GM10847 (cell line): ENCODE data around the gene CLIP2.

Experiments used
- POLR2A ChIP-seq: IDR thresholded peaks from 2 replicates; pipeline ENCODE4 v1.6.1; 2011; ENCODE audit not compliant: insufficient read length; ENCODE audit errors: extremely low read depth

CLIP2 gene

DNA sequence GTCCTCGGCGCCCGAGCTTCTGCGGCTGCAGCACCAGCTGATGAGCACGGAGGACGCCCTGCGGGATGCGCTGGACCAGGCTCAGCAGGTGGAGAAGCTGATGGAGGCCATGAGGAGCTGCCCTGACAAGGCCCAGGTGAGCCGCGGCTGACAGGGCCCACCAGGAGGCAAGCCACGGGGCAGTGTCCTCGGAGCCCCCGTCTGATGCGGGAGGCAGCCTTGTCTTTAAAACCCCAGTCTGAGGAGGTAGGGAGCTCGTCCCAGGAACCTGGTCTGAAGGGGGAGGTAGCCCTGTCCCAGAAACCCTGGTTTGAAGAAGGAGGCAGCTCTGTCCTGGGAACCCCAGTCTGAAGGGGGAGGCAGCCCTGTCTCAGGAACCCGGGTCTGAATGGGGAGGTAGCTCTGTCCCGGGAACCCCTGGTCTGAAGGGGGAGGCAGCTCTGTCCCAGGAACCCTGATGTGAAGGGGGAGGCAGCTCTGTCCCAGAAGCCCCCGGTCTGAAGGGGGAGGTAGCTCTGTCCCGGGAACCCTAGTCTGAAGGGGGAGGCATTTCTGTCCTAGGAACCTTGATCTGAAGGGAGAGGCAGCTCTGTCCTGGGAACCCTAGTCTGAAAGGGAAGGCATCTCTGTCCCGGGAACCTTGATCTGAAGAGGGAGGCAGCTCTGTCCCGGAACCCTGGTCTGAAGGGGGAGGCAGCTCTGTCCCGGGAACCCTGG is 111.4 kb downstream of the CLIP2 start:
- TF ChIP-seq POLR2A, result no peak

DNA sequence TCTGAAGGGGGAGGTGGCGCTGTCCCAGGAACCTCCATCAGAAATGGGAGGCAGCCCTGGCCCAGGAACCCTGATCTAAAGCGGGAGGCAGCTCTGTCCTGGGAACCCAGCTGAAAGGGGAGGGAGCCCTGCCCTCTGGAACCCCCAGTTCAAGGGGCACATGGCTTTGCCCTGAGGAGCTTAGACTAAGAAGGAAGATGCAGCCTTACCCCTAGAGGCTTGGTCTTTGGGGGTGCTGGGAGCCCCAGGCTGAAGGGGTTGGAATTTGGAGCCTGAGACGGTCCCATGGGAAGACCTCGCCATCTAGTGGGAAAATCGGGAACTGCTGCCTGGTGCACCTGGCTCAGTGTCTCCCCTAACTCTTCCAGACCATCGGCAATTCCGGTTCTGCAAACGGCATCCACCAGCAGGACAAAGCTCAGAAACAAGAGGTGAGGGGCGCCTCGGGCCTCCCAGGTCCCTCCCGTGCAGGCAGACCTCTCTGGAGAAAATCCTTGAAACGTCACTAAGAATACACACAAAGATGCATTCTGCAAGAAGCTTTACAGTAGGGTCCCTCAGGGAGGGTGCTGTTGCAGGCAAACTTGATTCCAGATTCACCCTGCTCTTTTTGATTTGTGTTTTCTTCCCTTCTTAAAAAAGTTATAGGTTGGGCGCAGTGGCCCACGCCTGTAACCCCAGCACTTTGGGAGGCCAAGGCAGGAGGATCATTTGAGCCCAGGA is 112.1 kb downstream of the CLIP2 start:
- TF ChIP-seq POLR2A, result no peak

DNA sequence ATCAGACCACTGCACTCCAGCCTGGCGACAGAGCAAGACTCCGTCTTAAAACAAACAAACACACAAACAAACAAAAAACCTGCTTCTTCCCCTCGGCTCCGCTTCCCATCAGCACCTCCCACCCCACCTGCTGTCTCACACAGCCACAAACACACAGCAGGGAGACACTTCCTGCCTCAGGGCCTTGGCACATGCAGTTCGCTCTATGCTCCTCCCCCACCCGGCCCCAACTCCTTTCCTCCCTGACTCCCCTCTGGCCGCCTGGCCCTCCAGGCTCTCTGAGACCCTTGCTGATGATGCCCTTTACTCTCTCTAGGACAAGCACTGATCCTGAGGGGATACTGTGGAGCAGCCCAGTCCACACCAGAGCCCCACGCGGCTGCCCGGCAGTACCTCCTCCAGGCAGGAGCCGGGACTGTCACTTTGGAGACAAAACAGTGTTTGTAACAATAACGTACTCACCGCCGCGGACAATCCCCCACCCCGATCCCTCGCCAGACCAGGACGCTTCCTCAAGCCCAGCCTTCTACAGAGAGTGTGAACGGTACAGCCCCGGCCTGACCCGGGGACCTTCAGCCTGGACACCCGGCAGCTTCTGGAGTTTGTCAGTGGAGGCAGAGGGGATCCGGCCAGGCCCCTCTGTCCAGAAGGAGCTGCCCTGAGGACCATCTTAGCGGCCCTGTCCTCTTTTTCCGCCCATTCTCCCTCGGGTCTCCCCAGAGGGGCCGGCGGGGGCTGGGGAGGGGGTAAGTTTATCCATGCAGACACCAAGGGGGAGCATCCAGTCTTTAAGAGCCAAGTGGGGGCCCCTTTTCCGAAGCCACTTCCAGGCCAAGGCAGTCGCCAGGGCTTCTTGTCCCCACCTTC is 114.5 kb downstream of the CLIP2 start:
- TF ChIP-seq POLR2A, result no peak

DNA sequence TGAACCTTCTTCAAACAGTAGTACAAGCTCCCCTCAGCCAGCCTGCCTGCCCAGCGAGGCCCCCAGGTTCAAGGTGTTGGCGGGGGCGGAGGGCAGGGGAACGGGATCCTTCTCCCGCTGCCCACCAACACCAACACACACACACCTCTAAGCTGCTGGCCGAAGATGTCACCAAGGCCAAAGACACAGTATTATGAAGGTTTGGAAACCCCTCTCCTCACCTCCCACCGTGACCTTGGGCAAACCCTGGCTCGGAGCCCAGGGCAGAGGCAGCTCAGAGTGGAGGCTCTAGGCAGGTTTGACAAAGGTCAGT is 115.1 kb downstream of the CLIP2 start:
- no peak for TF ChIP-seq POLR2A

DNA sequence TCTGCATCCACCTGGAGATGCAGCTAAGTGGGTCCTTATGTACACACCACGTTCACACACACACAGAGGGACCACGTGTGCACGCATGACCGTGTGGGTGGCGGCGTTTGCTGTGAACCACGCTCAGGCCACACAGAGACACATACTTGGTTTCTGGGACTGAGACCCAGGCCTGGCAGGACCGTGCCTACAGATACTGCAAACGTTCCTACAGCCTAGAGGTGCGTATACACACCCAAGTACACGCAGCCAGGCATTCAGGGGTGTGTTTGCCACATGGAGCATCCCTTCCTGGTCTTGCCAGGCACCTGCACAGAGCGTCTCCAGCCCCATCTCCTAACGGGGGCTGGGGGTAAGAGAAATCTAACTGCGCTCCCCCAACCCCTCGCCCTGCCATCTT is 115.5 kb downstream of the CLIP2 start:
- TF ChIP-seq POLR2A, result no peak

DNA sequence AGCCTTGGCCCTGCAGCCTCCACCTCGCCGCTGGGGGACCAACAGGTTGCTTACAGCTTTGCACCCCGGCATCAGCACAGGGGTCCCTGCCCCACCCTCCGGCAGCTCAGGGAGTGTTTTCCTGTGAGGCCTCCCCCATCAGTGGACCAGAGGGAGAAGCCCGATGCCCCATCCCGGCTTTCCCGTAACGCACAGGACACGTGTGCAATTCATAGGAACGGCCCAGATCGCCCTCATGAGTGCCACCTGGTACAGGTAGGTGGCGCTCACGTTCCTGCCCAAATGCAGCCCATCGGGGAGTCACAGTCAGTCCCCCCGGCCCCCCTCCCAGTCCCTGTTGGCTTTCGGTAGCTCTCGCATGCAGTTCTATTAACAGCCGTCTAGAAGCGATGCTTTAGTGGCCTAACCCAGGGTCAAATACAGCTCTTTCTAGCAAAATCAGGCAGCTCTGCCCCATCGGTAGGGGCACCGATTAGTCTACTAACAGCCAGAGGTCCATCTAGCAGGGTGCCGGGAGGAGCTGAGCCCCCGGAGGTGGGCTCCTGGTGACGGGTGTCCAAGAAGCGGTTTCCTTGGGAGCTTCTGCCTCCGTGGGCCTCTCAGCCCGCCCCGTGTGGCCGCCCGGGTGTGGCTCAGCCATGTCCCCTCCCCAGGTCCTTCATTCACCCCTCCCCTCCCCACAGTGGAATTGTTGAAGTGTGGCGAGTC is 116.1 kb downstream of the CLIP2 start:
- TF ChIP-seq POLR2A, result no peak

DNA sequence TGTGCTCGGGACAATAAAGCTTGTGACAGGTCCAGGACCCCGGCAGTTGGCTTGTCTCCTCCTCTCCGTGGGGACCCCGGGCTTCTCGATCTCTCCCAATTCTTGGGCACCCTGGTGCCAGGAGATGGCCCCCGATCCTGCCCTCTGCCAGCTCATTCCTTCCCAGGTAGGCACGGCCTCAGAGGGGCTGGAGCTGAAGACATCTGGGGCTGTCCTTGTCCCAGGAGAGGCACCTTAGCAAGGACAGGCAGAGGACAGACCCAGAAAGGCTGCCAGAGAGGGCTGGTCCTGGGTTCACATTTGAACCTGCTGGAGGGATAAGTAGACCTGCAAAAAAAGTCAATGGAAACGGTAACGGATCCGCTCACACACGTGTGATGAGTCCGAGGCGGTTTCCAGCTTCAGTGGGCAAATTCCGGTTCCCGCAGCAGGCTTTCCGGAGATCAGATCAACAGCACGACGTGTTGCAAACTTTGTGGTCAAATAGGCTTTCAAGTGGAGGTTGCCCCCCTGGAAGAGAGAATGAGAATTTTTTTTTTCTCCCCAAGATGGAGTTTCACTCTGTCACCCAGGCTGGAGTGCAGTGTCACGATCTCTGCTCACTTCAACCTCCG is 116.8 kb downstream of the CLIP2 start:
- TF ChIP-seq POLR2A, result no peak

DNA sequence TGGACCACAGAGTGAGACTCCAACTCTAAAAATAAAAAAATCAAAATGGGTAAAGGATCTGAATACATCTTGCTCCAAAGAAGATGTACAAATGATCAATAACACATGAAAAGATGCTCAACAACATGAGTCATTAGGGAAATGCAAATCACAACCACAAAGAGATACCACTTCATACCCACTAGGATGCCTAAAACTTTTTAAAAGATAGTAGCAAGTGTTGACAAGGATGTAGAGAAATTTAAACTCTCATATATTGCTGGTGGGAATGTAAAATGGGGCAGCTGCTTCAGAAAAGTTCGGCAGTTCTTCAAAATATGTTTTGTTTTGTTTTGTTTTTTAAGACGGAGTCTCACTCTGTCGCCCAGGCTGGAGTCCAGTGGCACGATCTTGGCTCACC is 118.8 kb downstream of the CLIP2 start:
- TF ChIP-seq POLR2A, result no peak

DNA sequence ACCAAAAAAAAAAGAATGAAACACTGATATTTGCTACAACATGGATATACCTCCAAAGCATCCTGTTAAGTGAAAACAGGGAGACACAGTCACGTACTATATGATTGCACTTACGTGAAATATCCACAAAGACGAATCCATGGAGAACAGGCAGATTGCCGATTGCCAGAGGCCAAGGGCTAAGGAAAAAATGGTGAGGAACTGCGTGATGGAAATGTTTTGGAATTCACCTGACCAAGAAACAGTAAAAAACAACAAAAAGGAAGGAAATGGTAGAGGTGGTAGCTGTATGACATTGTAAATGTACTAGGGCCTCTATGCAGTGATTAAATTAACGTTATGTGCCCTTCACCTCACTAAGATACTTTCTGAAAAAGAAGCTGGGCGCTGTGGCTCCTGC is 120.4 kb downstream of the CLIP2 start:
- no peak for TF ChIP-seq POLR2A

DNA sequence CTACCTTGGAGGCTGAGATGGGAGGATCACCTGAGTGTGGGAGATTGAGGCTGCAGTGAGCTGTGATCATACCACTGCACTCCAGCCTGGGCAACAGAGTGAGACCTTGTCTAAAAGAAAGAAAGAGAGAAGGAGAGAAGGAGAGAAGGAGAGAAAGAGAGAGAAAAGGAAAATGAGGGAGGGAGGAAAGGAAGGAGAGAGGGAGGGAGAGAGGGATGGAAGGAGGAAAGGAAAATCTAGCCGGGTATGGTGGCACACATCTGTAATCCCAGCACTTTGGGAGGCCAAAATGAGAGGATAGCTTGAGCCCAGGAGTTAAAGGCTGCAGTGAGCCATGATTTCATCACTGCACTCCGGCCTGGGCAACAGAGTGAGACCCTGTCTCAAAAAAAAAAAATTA is 121.6 kb downstream of the CLIP2 start:
- TF ChIP-seq POLR2A, result no peak

DNA sequence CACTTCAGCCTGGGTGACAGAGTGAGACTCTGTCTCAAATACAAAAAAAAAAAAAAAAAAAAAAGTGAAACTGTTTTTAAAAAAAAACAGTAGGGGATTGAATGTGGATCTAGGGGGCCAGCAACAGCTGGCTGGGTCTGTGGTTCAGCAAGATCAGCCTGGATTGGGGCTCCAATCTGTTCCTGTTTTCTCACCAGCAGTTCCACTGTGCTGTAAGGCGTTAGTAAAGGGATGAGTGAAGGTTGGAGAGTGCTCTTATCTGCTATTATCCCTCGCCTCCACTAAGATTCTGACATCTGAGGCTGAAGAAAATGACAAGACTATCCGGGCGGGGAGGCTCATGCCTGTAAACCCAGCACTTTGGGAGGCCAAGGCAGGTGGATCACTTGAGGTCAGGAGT is 122.8 kb downstream of the CLIP2 start:
- no peak for TF ChIP-seq POLR2A

DNA sequence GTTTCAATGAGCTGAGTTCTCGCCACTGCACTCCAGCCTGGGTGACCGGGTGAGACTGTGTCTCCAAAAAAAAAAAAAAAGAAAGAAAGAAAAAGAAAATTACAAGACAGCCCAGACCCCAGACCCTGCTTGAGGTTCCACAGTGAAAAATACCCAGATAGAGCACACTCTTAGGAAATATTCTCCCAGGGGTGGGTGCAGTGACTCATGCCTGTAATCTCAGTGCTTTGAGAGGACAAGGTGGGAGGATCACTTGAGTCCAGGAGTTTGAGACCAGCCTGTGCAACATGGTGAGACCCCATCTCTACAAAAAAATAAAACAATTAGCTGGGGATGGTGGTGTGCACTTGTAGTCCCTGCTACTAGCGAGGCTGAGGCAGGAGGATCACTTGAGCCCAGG is 123.4 kb downstream of the CLIP2 start:
- TF ChIP-seq POLR2A, result no peak

DNA sequence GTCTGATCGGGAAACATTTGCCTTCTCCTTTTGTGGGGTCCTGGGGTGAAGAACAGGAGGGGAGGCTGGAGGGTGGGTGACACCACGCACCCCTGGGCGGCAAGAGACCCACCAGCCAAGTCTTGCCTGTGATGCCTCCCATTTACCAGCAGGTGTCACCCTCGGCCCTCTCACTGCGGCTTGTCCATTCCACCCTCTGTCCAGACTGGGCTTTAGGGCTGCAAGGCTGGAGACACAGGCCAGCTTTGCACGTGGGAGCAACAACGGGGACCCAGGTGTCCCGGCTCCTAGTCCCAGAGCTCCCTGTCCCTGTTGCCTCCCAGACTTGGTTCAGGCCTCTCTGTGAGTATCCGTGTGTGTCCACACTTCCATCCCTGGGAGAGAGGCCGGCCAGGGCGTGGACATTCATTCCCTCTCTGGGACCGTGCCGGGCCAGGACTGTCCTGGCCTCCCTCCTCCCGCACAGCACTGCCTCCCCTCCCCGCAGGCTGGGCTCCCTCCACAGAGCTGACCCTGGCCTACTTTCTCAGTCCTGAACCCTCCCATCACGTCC is 128.3 kb downstream of the CLIP2 start:
- TF ChIP-seq POLR2A, result no peak

DNA sequence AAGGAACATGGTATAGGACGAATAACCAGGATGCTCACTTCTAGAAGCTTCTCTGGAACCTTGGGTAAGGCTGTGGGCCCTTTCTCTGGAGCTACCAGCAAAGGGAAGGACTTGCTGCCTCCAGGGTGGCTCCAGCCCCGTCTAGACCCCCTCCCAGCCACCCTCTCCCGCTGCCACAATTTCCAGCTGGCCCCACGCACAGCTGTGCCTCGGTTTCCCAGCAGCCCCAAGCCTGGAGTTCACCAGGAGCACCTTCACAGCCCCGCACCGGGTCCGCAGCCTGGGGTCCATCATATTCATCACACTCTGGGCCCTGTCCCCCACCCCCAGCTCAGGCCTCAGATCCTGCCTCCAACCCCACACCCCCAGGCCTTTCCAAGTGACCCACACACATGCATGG is 128.9 kb downstream of the CLIP2 start:
- TF ChIP-seq POLR2A, result no peak

DNA sequence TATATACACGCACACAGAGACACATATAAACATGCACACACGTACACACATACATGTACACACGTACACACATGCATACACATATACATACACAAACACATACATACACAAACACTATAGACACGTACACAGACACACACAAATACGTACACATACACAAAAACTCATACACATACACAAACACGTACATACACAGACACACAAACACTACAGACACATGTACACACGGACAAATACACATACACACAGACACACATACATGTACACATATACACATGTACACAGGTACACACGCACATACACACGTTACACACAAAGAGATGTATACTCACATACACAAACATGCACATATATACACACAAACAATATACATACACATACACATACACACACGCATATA is 129.3 kb downstream of the CLIP2 start:
- TF ChIP-seq POLR2A, result no peak
